GM19043 (cell line): ENCODE measurements around the gene POMGNT2.

ENCODE experiments used
- ATAC-seq: cut with Tn5 transposase; IDR thresholded peaks from one replicate; pipeline ENCODE4 v1.9.1; 2021; ENCODE audit warnings: low read depth; ENCODE audit not compliant: unreplicated experiment

The POMGNT2 gene

DNA sequence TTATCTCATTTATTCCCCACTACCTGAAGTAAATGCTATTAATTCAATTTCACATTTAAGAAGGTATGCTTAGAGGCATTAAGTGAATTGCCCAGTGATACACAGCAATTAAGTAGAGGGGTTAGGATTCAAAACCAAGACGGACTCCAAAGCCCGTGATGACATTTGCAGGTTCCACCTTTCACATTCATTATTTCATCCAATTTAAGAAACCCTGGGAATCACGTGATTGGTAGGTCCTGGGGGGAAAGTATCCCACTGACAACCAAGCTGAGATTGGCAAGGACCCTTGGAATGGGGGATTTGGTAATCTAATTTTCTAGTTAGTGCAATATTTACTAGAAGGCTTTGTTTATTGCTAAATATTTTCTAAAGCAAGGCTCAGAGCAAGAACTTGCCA, 1.8 kb downstream of the POMGNT2 start:
- no peak for ATAC-seq

- no peak for ATAC-seq
Measured at GRCh38 chr3:43102773-43103480, 3.0 kb downstream of the POMGNT2 start.

DNA sequence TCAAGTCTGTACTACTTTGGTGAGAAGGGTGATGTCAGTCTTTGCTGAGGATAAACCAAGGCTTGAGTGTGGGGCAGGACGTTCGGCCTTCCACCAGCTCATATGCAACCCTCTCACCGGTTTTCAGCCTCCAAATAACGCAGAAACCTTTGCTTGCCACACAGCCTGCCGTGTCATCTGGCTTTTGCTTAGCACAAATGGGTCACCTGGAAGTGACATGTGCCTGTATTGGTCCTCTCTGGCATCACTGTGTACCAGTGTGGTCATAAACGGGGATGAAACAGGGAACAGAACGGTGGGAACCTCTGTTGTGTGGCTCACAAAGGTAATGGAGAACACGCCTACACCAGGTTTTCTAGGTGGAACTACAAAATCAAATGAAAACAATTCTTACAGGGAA, 7.1 kb downstream of the POMGNT2 start:
- no peak for ATAC-seq

DNA sequence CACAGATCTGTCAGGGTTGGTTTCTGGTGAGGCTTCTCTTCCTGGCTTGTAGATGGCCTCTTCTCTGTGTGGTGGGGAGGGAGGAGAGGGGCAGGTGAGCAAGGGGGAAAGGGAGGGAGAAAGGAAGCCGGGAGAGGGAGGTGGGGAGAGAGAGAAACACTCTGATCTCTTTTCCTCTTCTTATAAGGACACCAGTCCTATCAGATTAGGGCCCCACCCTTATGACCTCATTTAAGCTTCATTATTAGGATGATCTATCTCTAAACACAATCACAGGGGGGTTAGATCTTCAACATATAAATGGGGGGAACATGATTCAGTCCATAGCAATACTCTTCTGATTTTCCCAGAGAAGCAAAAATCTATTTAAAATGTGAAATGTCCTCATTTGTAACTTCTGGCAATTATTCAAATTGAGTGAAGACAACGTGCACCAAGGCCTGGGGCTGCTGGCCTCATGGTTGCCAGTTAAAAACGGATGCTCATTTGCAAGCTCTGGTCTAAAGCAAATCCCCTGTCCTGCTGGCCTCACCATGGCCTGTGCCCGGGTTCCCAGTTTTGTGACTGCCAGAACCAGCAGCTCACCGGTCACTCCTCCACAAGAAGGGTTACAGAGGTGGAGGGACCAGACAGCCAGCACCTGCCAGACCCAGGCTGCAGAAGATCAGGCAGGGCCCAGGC, 8.3 kb downstream of the POMGNT2 start:
- ATAC-seq: no peak

DNA sequence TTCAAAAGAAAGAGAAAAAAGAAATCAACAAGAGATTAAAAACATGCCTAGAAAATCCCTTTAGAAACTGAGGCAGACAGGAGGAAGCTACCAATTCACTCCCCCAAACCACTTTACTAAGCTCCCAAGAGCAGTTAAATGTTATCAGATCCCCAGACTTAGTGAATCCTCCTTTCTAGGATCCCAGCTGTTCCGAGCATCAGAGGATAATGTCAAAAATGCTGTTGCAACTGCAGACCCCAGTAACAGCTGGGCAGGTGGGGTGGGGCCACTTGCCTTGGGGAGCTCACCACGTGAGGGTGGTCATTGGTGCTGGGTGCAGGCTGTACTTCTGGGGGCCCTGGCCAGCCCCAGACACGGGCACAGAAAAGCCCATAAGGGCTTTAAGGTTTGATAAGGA, 9.1 kb downstream of the POMGNT2 start:
- ATAC-seq: no peak

- ATAC-seq: no peak
Measured at GRCh38 chr3:43095370-43095769, 10.5 kb downstream of the POMGNT2 start.

GRCh38 chr3:43094851-43095250, 11.0 kb downstream of the POMGNT2 start:
- ATAC-seq: no peak

DNA sequence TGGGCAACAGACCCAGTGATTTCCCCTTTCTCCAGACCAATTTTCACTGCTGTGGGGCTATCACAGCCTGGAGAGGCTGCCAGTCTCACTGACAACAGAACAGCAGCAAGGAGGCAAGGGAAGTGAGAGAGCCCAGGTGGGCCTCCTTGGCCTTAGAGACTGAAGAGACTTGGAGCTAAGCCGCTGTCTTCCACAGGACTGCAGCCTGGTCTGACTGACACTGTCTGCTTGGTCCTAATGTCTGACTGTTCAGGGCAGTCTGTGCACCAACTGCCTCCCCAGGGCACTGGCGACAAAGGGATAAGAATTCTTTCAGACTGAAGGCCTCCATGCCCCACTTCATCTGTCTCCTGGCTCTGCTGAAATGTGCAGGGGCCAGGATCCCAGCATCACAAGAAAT, 11.5 kb downstream of the POMGNT2 start:
- ATAC-seq: no peak

GRCh38 chr3:43093974-43094373, 11.9 kb downstream of the POMGNT2 start:
- ATAC-seq: no peak

- no peak for ATAC-seq
Measured at GRCh38 chr3:43093006-43093405, 12.9 kb downstream of the POMGNT2 start.

DNA sequence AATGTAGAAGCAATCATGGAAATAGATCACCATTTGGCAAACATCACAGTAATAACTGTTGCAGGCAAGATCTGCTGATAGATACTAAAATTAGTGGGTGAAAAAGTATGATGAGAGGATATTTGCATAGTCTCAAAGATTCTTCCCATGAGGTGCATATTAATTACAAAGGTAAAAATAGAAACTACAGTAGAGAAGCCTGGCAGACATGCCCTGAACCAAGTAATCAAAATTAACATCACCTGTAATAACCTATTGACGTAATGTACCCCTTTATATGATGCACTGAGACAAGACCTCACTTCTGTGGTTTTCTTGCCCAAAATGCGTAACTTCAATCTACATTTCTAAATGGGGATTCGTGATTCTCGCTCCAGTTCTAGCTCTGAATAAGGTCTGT, 14.4 kb downstream of the POMGNT2 start:
- ATAC-seq: no peak

- no peak for ATAC-seq
Measured at GRCh38 chr3:43090238-43090637, 15.6 kb downstream of the POMGNT2 start.

GRCh38 chr3:43089081-43089480, 16.8 kb downstream of the POMGNT2 start:
- no peak for ATAC-seq

GRCh38 chr3:43087249-43087776, 18.6 kb downstream of the POMGNT2 start:
- no peak for ATAC-seq

DNA sequence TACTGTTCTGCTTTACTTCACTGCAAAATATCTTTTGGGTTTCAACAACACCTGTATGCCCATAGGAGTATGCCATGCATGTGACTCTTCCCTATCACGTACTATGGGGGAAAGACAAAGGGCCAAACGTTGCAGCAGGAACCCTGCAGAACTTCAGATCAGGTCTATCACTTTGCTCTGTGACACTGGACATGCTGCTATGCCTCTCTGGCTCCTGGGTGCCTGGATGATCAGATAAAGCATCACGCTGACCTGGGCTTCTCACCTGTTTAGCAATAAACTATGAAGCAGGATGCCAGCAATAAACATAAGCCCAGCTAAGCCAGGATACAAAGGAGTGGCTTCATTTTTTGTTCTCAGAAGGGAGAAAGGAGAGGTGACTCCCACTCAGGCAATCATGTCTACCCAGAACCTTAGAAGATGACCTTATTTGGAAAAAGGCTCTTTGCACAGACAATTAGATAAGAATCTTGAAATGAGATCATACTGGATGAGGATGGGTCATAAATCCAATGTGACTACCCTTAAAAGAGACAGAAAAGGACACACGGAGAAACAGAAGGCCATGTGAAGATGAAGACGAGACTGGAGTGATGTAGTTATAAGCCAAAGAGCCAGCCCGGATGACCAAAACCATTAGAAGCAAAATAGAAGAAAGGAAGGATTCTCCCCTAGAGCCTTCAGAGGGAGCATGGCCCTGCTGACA, 19.3 kb downstream of the POMGNT2 start:
- no peak for ATAC-seq

DNA sequence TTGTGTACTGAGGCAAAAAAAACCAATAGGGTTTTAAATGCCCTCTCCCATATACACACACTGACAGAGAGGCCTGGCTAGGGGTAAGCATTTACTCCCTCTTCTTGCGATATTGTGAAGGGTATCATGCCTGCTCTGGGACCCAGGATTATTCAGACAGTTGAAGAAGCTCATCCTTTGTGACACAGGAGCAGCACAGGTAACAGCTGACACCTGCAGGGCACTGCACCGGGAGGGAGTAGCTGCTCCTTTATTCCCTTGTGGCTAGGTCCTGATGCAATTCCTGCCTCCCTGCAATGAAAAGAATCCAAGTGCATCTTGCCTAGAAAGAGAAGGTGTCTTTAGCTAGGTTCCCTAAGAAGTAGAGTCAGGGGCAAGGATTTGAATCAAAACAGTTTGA, 23.4 kb downstream of the POMGNT2 start:
- no peak for ATAC-seq

- ATAC-seq: no peak
Measured at GRCh38 chr3:43081796-43082195, 24.1 kb downstream of the POMGNT2 start.

GRCh38 chr3:43080726-43081568, 24.9 kb downstream of the POMGNT2 start:
- ATAC-seq: no peak

DNA sequence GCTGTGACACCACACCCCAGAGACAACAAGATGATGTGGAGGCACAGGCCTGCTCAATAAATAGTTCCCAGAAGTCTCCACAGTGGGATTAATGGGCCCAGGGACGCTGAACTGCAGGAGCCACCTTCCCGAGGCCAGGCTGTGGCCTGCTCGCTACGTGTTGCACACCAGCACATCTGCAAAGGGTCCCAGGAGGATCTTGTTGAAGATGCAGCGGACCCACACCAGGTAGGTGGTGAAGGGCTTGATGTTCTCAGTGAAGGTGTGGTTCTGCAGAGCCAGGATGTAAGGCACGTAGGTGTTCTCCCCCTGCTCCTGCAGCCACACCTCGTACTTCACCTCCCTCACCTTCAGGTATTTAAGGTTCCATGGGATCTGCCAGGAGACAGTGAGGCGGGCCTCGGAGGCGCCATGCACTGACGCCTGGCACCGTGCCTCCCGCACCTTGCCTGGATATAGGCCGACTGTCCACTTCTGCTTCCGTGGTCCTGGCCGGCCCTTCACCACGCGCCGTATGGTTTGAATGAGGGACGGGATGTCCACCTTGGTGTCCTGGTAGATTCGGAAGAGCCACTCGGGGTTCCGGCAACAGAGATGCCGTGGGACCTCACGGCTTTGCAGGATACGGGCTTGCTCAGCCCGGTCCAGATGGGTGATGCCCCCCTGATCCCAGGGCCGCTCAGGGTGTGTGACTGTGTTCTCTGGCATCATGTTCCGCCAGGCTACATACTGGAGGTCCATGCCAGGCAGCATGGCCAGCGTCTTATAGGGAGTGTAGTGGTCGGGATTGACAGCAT, 26.1 kb downstream of the POMGNT2 start:
- ATAC-seq: no peak

- no peak for ATAC-seq
Measured at GRCh38 chr3:43077707-43078106, 28.2 kb downstream of the POMGNT2 start.
